ENCODE data around the gene RHBDD2. TPM values are rescaled to one million over a fixed set of nuclear protein-coding genes. Genes with fewer than 3 reads are reported as not detected.
A peak's percentile ranks its signal among the peaks of the same experiment; 100 is the strongest.

RHBDD2 gene
- total and polyA plus RNA-seq, 9 of the 15 experiments (the other 6 are each of a cell fraction or from before 2014, with no cell fraction given), result 3.3 to 36.7 (median 17.9) TPM

GRCh38 chr7:75914655-75915415, 36.0 kb downstream of the RHBDD2 start, which contains the start of gene POR (continued):
- no peak for TF ChIP-seq ZNF395 (CRISPR knock-in tag; IDR thresholded peaks at IDR 0.05)
- no peak for TF ChIP-seq ZNF780A (CRISPR knock-in tag; IDR thresholded peaks at IDR 0.05)
- no peak for TF ChIP-seq PTTG1 (tag; IDR thresholded peaks at IDR 0.05; ENCODE audit: low read depth)
- no peak for TF ChIP-seq ZNF316 (IDR thresholded peaks at IDR 0.05)
- TF ChIP-seq MAFK (IDR thresholded peaks at IDR 0.05; ENCODE audit: low read length), result no peak
- peak; percentile 73; the same call in 1 of the 2 replicates for TF ChIP-seq ZNF766 (CRISPR knock-in tag; conservative IDR thresholded peaks at IDR 0.05)

GRCh38 chr7:75915416-75916156, 36.8 kb downstream of the RHBDD2 start:
- peaks cover 60% of the 10 kb centered on the region for H3K79me2 ChIP-seq (ENCODE audit: control insufficient read depth, insufficient read depth, low read length)
- peak overlapping the region; percentile 97 for H3K4me3 ChIP-seq
- no peaks in the 10 kb centered on the region for H3K9me3 ChIP-seq (replicated peaks; ENCODE audit: control insufficient read depth, insufficient read depth, low read depth, low read length)
- ChIA-PET CTCF (ENCODE audit: low intra/inter-chr PET ratio) (no interaction called here), POLR2A (interaction anchor here (0.6 to 2.6 kb wide), 15 partner anchors 10 to 105 kb away, joined by 3 to 48 read pairs (median 6); no protein-coding TSS in a partner anchor)
- DNase-seq (ENCODE audit: extremely low read depth in 1 of 4, low spot score in 3 of 4) (peak; percentile 31 to 58 (median 38)), FAIRE-seq (peak; percentile 69), ATAC-seq (peak; percentile 31)
- H3K9ac ChIP-seq (ENCODE audit: insufficient read depth in 1 of 2, low read depth in 2 of 2, low read length in 2 of 2), result peak overlapping the region; percentile 87 to 96
- peak overlapping the region; percentile 76 for H3K27ac ChIP-seq (ENCODE audit: extremely low read depth, low read depth, low read length)
- peaks cover 6% of the 10 kb centered on the region for H3K9me1 ChIP-seq (ENCODE audit: control insufficient read depth, insufficient read depth, low read length)
- intact Hi-C loops (cut with micrococcal nuclease) (no loop called here), in situ Hi-C loops (cut with MboI) (no loop called here)
- H2AFZ ChIP-seq (ENCODE audit: low read depth, low read length), result peak overlapping the region; percentile 97
- no TSS peak for BruUV-seq (replicated peaks)
- H3K27me3 ChIP-seq (ENCODE audit: control insufficient read depth in 2 of 2, insufficient read depth in 2 of 2, low read length in 2 of 2), result no peaks in the 10 kb centered on the region
- WGBS (ENCODE audit: insufficient coverage, low coverage, missing lambda C conversion rate), result under 1% methylated on average over 32 of the region's 32 CpGs
- H4K20me1 ChIP-seq (replicated peaks; ENCODE audit: control insufficient read depth, insufficient read depth, low read length), result peaks cover 3% of the 10 kb centered on the region
- H3K4me1 ChIP-seq (replicated peaks in 1 of 2; ENCODE audit: control insufficient read depth in 2 of 2, insufficient read depth in 2 of 2, low read length in 2 of 2), result peaks cover 25 to 33% of the 10 kb centered on the region in 2 experiments; a peak in 4 of 5 replicates
- H3K36me3 ChIP-seq (ENCODE audit: control insufficient read depth, insufficient read depth, low read length), result peaks cover 5% of the 10 kb centered on the region; the same call in 2 of the 3 replicates
- H3K4me2 ChIP-seq (ENCODE audit: insufficient read depth, low read length), result peak overlapping the region; percentile 92
- TF ChIP-seq CBX3 (IDR thresholded peaks at IDR 0.05; ENCODE audit: borderline replicate concordance in 1 of 2, low read length in 2 of 2) (0 out of 3 replicates have a peak, but pooled peaks of 1 of the 2 experiments have one; percentile 4), ZNF165 (CRISPR knock-in tag; IDR thresholded peaks at IDR 0.05; ENCODE audit: borderline replicate concordance) (no peak), SRSF1 (IDR thresholded peaks at IDR 0.05; ENCODE audit: low read depth, low read length) (no peak), TRIM24 (IDR thresholded peaks at IDR 0.05) (no peak), NFIC (IDR thresholded peaks at IDR 0.05) (no peak), NFIX (CRISPR knock-in tag; IDR thresholded peaks at IDR 0.05; ENCODE audit: low read depth) (no peak), ZNF354B (CRISPR knock-in tag; IDR thresholded peaks at IDR 0.05) (no peak), TEAD4 (IDR thresholded peaks at IDR 0.05; ENCODE audit: low read length) (no peak), TEAD4 (CRISPR knock-in tag; IDR thresholded peaks at IDR 0.05; ENCODE audit: borderline replicate concordance) (no peak), BCOR (IDR thresholded peaks at IDR 0.05) (0 out of 2 replicates have a peak, but pooled peaks have one; percentile 59), ZNF12 (CRISPR knock-in tag; IDR thresholded peaks at IDR 0.05) (no peak; the same call in 1 of the 2 replicates), XRCC3 (IDR thresholded peaks at IDR 0.05) (no peak), ARNT (IDR thresholded peaks at IDR 0.05) (no peak), CEBPB (tag; IDR thresholded peaks at IDR 0.05) (peak; percentile 65), ZNF707 (CRISPR knock-in tag; conservative IDR thresholded peaks at IDR 0.05) (no peak)

Measured in K562 (cell line).